OCI-LY3 (cell line): ENCODE measurements around the gene INF2.

Experiments used
- H2AFZ ChIP-seq: fragments of 200-600, 300-600 bp; shearing (Covaris generic); 2 replicates; pipeline ENCODE4 v1.6.0; 2014; ENCODE audit warnings: antibody characterized with exemption, low read depth, low read length
- H3K27ac ChIP-seq: fragments of 200-600, 300-600 bp; sonication (generic); 2 replicates; pipeline ENCODE4 v1.5.1; 2014; ENCODE audit warnings: mild to moderate bottlenecking, low read length, moderate library complexity, mixed read lengths
- H3K27me3 ChIP-seq: fragments of 200-600, 300-600 bp; sonication (generic); 2 replicates; pipeline ENCODE4 v1.6.1; 2014; ENCODE audit warnings: low read depth, low read length, mixed read lengths
- H3K36me3 ChIP-seq: fragments of 200-600, 300-600 bp; sonication (generic); replicated peaks from 2 replicates; pipeline ENCODE3; 2014; ENCODE audit warnings: low read depth, low read length, mixed read lengths
- H3K4me1 ChIP-seq: fragments of 300-600, 200-600 bp; sonication (generic); 2 replicates; pipeline ENCODE4 v1.6.1; 2014; ENCODE audit warnings: low read length, mixed read lengths
- H3K4me2 ChIP-seq: fragments of 200-600, 300-600 bp; sonication (generic); 2 replicates; pipeline ENCODE4 v1.6.1; 2014; ENCODE audit warnings: low read length, mixed read lengths
- H3K4me3 ChIP-seq: fragments of 300-600, 200-600 bp; sonication (generic); 2 replicates; pipeline ENCODE4 v1.5.1; 2014; ENCODE audit warnings: antibody characterized with exemption, mild to moderate bottlenecking, low read length, moderate library complexity
- H3K79me2 ChIP-seq: fragments of 300-600, 200-600 bp; shearing (Covaris generic); 2 replicates; pipeline ENCODE4 v1.6.1; 2014; ENCODE audit warnings: mild to moderate bottlenecking, low read length, mixed read lengths
- H3K9ac ChIP-seq: fragments of 300-600, 200-600 bp; shearing (Covaris generic); 2 replicates; pipeline ENCODE4 v1.6.0; 2014; ENCODE audit warnings: mild to moderate bottlenecking, low read length, moderate library complexity
- H3K9me3 ChIP-seq: fragments of 200-600, 300-600 bp; shearing (Covaris generic); 2 replicates; pipeline ENCODE4 v1.6.1; 2014; ENCODE audit warnings: low read length, mixed read lengths; ENCODE audit not compliant: insufficient read depth
- H4K20me1 ChIP-seq: fragments of 200-600, 300-600 bp; sonication (generic); 2 replicates; pipeline ENCODE4 v1.6.1; 2016; ENCODE audit warnings: low read length, mixed read lengths; ENCODE audit not compliant: insufficient read depth
- EZH2phosphoT487 ChIP-seq: fragments of 200-600 bp; shearing (Covaris generic); IDR thresholded peaks from 2 replicates; pipeline ENCODE4 v1.6.1; 2018; ENCODE audit warnings: antibody characterized with exemption, mixed run types, low read depth
- TF ChIP-seq, protein P1 (sequence below): fragments of 200-600, 300-600 bp; sonication (generic); IDR thresholded peaks from 2 replicates; pipeline ENCODE4 v1.5.1; 2014; ENCODE audit warnings: antibody characterized with exemption, low read length, low read depth

Gene INF2

DNA sequence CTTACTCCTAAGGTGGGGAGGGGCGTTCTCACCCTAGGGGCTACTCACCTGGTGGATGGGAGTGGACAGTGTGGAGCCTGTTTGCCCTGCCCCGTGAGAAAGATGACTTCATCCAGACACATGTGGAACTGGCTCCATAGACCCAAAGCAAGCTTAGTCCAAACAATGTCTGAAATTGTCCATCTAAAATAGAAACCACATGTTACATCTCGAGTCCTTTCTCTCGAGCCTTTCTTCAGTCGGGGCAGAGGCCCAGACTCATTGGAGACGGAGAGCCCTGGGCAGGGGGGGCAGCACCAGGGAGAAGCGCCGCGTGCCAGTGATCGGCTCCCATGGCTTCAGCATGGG is 67.8 kb downstream of the INF2 start:
- Histone ChIP-seq H3K4me2 (no peak overlapping the region), H3K4me3 (no peak overlapping the region), H4K20me1 (no peaks in the 10 kb centered on the region; the same call in 1 of the 2 replicates), H3K9me3 (no peaks in the 10 kb centered on the region), H3K79me2 (peaks cover 42% of the 10 kb centered on the region), H3K27me3 (no peaks in the 10 kb centered on the region), H3K27ac (no peak overlapping the region), H3K9ac (no peak overlapping the region), H2AFZ (no peak overlapping the region), H3K36me3 (peaks cover 34% of the 10 kb centered on the region), H3K4me1 (peaks cover 15% of the 10 kb centered on the region)
- TF ChIP-seq EZH2phosphoT487 = no peak
- TF ChIP-seq, protein P1, sequence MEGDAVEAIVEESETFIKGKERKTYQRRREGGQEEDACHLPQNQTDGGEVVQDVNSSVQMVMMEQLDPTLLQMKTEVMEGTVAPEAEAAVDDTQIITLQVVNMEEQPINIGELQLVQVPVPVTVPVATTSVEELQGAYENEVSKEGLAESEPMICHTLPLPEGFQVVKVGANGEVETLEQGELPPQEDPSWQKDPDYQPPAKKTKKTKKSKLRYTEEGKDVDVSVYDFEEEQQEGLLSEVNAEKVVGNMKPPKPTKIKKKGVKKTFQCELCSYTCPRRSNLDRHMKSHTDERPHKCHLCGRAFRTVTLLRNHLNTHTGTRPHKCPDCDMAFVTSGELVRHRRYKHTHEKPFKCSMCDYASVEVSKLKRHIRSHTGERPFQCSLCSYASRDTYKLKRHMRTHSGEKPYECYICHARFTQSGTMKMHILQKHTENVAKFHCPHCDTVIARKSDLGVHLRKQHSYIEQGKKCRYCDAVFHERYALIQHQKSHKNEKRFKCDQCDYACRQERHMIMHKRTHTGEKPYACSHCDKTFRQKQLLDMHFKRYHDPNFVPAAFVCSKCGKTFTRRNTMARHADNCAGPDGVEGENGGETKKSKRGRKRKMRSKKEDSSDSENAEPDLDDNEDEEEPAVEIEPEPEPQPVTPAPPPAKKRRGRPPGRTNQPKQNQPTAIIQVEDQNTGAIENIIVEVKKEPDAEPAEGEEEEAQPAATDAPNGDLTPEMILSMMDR = no peak

GRCh38 chr14:104757681-104758392 is 68.4 kb downstream of the INF2 start:
- H3K4me2 ChIP-seq = no peak overlapping the region

GRCh38 chr14:104758981-104759969 is 69.9 kb downstream of the INF2 start:
- Histone ChIP-seq H3K9me3 (no peaks in the 10 kb centered on the region), H3K27ac (no peak overlapping the region), H3K4me2 (no peak overlapping the region), H3K27me3 (no peaks in the 10 kb centered on the region), H3K4me1 (peaks cover 8% of the 10 kb centered on the region), H3K79me2 (peaks cover 28% of the 10 kb centered on the region), H4K20me1 (no peaks in the 10 kb centered on the region; the same call in 1 of the 2 replicates), H3K4me3 (no peak overlapping the region), H3K9ac (no peak overlapping the region), H2AFZ (no peak overlapping the region), H3K36me3 (peaks cover 37% of the 10 kb centered on the region)
- TF ChIP-seq, protein P1 = no peak
- TF ChIP-seq EZH2phosphoT487 = no peak

More at GRCh38 chr14:104757681-104758392, 68.4 kb downstream of the INF2 start:
- H3K27me3 ChIP-seq = no peaks in the 10 kb centered on the region
- TF ChIP-seq, protein P1 = no peak
- no peak for TF ChIP-seq EZH2phosphoT487
- no peak overlapping the region for H3K9ac ChIP-seq
- H4K20me1 ChIP-seq = no peaks in the 10 kb centered on the region; the same call in 1 of the 2 replicates
- no peak overlapping the region for H3K4me3 ChIP-seq
- no peak overlapping the region for H2AFZ ChIP-seq
- H3K79me2 ChIP-seq = peaks cover 41% of the 10 kb centered on the region
- peaks cover 37% of the 10 kb centered on the region for H3K36me3 ChIP-seq
- no peaks in the 10 kb centered on the region for H3K9me3 ChIP-seq
- H3K27ac ChIP-seq = no peak overlapping the region
- H3K4me1 ChIP-seq = peaks cover 15% of the 10 kb centered on the region

GRCh38 chr14:104765517-104765916 is 76.1 kb downstream of the INF2 start:
- Histone ChIP-seq H2AFZ (no peak overlapping the region), H3K36me3 (peaks cover 22% of the 10 kb centered on the region), H3K79me2 (no peaks in the 10 kb centered on the region), H3K9me3 (no peaks in the 10 kb centered on the region), H3K27me3 (no peaks in the 10 kb centered on the region), H3K9ac (no peak overlapping the region), H3K27ac (no peak overlapping the region), H3K4me2 (no peak overlapping the region), H3K4me3 (no peak overlapping the region), H4K20me1 (no peaks in the 10 kb centered on the region), H3K4me1 (0 out of 2 replicates have a peak, but pooled peaks cover 2% of the 10 kb centered on the region)
- TF ChIP-seq, protein P1 = no peak
- TF ChIP-seq EZH2phosphoT487 = no peak
